K562 (cell line): ENCODE data around the gene OVCH2. TPM values are rescaled to one million over a fixed set of nuclear protein-coding genes. Genes with fewer than 3 reads are reported as not detected.

ENCODE experiments used
- ATAC-seq: fragments of 200-7000 bp; cut with Tn5 transposase; 3 replicates; pipeline ENCODE4 v1.9.1; 2020; ENCODE audit warnings: moderate library complexity
- BruUV-seq: library from RNA; stranded (reverse); fragments of 400-500 nt; replicated peaks from 2 replicates; lab custom pipeline; 2021; lab: Mats Ljungman, UMichigan
- CTCF ChIA-PET: fragments of 300-600 bp; formaldehyde crosslinking; extraction: SDS; loops from one replicate; lab custom pipeline; 2021; ENCODE audit warnings: low intra/inter-chr PET ratio; lab: Yijun Ruan, JAX
- POLR2A ChIA-PET: fragments of 300-600, 350-650 bp; sonication (Branson Sonifier 250); formaldehyde crosslinking; extraction: SDS; loops from one replicate; lab custom pipeline; 2021; ENCODE audit warnings: antibody characterized with exemption, inconsistent platforms; lab: Yijun Ruan, JAX
- DNase-seq, 4 experiments: peaks; one replicate each; pipeline versions ENCODE4 v3.0.0 to v3.0.0-alpha.2; 2011 to 2018; ENCODE audit warnings: low spot score in 3 of 4, mixed read lengths in 3 of 4; ENCODE audit errors: extremely low read depth in 1 of 4
- FAIRE-seq: peaks from 2 replicates; lab custom pipeline; 2011; peaks lifted over from hg19 to GRCh38; lab: Jason Lieb, UNC
- H2AFZ ChIP-seq: 2 replicates; pipeline ENCODE4 v1.6.0; 2011; ENCODE audit warnings: low read depth, low read length, control low read depth, inconsistent platforms
- H3K27ac ChIP-seq: fragments of 200-600 bp; 3 replicates; pipeline ENCODE4 v1.8.0; 2011; ENCODE audit warnings: low read depth, mild to moderate bottlenecking, control low read depth, inconsistent platforms, low read length, moderate library complexity, mixed read lengths; ENCODE audit errors: extremely low read depth
- H3K27me3 ChIP-seq, 2 experiments: fragments of 300-600 bp in 1 of 2; 2 replicates in 1 of 2; 3 replicates in 1 of 2; pipeline versions ENCODE4 v1.6.0 to v1.8.0; 2011; ENCODE audit warnings: inconsistent platforms in 2 of 2, low read length in 2 of 2, mild to moderate bottlenecking in 1 of 2, mixed read lengths in 1 of 2, moderate library complexity in 1 of 2; ENCODE audit not compliant: control insufficient read depth in 2 of 2, insufficient read depth in 2 of 2
- H3K36me3 ChIP-seq: fragments of 300-600 bp; 3 replicates; pipeline ENCODE4 v1.8.0; 2011; ENCODE audit warnings: mild to moderate bottlenecking, low read length, inconsistent platforms; ENCODE audit not compliant: control insufficient read depth, insufficient read depth
- H3K4me1 ChIP-seq, 2 experiments: fragments of 200-600 bp in 1 of 2; replicated peaks in 1 of 2; 2 replicates in 1 of 2; 3 replicates in 1 of 2; pipeline versions ENCODE4 v1.5.1 to v1.8.0; 2011; ENCODE audit warnings: inconsistent platforms in 2 of 2, low read length in 2 of 2, mild to moderate bottlenecking in 1 of 2, mixed read lengths in 1 of 2, moderate library complexity in 1 of 2; ENCODE audit not compliant: control insufficient read depth in 2 of 2, insufficient read depth in 2 of 2
- H3K4me2 ChIP-seq: 2 replicates; pipeline ENCODE4 v1.6.1; 2011; ENCODE audit warnings: low read length, control low read depth, inconsistent platforms, mixed read lengths; ENCODE audit not compliant: insufficient read depth
- H3K4me3 ChIP-seq: fragments of 200-600 bp; sonication (generic), shearing (Covaris generic); 2 replicates; pipeline ENCODE4 v1.5.1; 2016; ENCODE audit warnings: control low read depth, inconsistent platforms
- H3K79me2 ChIP-seq: fragments of 200-600 bp; 3 replicates; pipeline ENCODE4 v1.8.0; 2011; ENCODE audit warnings: low read length, inconsistent platforms; ENCODE audit not compliant: control insufficient read depth, insufficient read depth
- H3K9ac ChIP-seq, 2 experiments: 2 replicates each; pipeline versions ENCODE4 v1.6.0 to v1.6.1; 2011; ENCODE audit warnings: low read depth in 2 of 2, low read length in 2 of 2, control low read depth in 1 of 2, inconsistent platforms in 1 of 2, mild to moderate bottlenecking in 1 of 2, mixed read lengths in 1 of 2; ENCODE audit not compliant: insufficient read depth in 1 of 2
- H3K9me1 ChIP-seq: one replicate; pipeline ENCODE4 v1.6.0; 2011; ENCODE audit warnings: inconsistent platforms, mild to moderate bottlenecking, low read length, moderate library complexity; ENCODE audit not compliant: control insufficient read depth, insufficient read depth
- H3K9me3 ChIP-seq: replicated peaks from 2 replicates; pipeline ENCODE4 v1.5.1; 2011; ENCODE audit warnings: low read depth, low read length, inconsistent platforms; ENCODE audit not compliant: control insufficient read depth, insufficient read depth
- H4K20me1 ChIP-seq: replicated peaks from 2 replicates; pipeline ENCODE4 v1.6.1; 2011; ENCODE audit warnings: low read length, inconsistent platforms, mixed read lengths; ENCODE audit not compliant: control insufficient read depth, insufficient read depth
- BCL6 ChIP-seq: fragments of 250-450 bp; sonication (Bioruptor Pico); IDR thresholded peaks from 2 replicates; pipeline ENCODE4 v1.4.0; 2020
- CBFB ChIP-seq: sonication (generic); formaldehyde crosslinking; IDR thresholded peaks from 2 replicates; pipeline ENCODE4 v1.4.0; 2020; ENCODE audit warnings: mild to moderate bottlenecking, missing genetic modification reagents
- DACH1 ChIP-seq: fragments of 450-650 bp; IDR thresholded peaks from 2 replicates; pipeline ENCODE4 v1.6.1; 2018; ENCODE audit not compliant: partially characterized antibody
- HNRNPUL1 ChIP-seq: fragments of 200-400 bp; formaldehyde crosslinking; IDR thresholded peaks from 2 replicates; pipeline ENCODE4 v1.6.1; 2017; ENCODE audit warnings: low read length
- TAF1 ChIP-seq: IDR thresholded peaks from 2 replicates; pipeline ENCODE4 v1.6.1; 2011; ENCODE audit warnings: mild to moderate bottlenecking, low read length, moderate library complexity; ENCODE audit not compliant: insufficient read depth, control insufficient read depth, severe bottlenecking; ENCODE audit errors: extremely low read depth
- ZNF253 ChIP-seq: fragments of 250-450 bp; sonication (Bioruptor Pico); conservative IDR thresholded peaks from 2 replicates; pipeline ENCODE4 v1.6.1; 2021; ENCODE audit warnings: mild to moderate bottlenecking
- WGBS: fragments of 100-300 bp; shearing (Covaris generic); methylation state at CpG from one replicate; pipeline ENCODE4 v1.1.6; 2016; ENCODE audit warnings: low coverage, mixed read lengths; ENCODE audit not compliant: insufficient coverage; ENCODE audit errors: missing lambda C conversion rate; 5-methylcytosine and 5-hydroxymethylcytosine counted together
- in situ Hi-C: fragments of 300-500 bp; cut with MboI; formaldehyde crosslinking; loops from 4 replicates; pipeline ENCODE4 v1.15.0; 2018; ENCODE audit warnings: inconsistent platforms, mixed read lengths
- intact Hi-C: fragments of 100-400 bp; cut with micrococcal nuclease; formaldehyde crosslinking; loops from 2 replicates; pipeline ENCODE4 v1.14.2; 2022
- polyA plus RNA-seq, 8 experiments: library from polyadenylated mRNA; depleted of rRNA in 4 of 8; stranded (reverse) in 5 of 8; unstranded in 3 of 8; fragments of >200 nt; fragmentation: Nextera tagmentation in 2 of 8; fragmentation: Illumina TruSeq in 1 of 8; extraction: Ambion mirVana in 2 of 8; extraction: Trizol in 1 of 8; gene quantifications; 2 replicates each; pipeline versions ENCODE4 v1.2.1 to v1.2.3, GENCODE V29; 2011 to 2014; ENCODE audit warnings: inconsistent platforms in 1 of 8, missing spikeins in 1 of 8
- total RNA-seq, 7 experiments: library from RNA; depleted of rRNA in 6 of 7; stranded (reverse); fragments of >200 nt in 6 of 7; fragmentation: Illumina TruSeq in 2 of 7; extraction: Trizol in 2 of 7; gene quantifications; 2 replicates each; pipeline versions ENCODE4 v1.2.1 to v1.2.3, GENCODE V29; 2011 to 2021; ENCODE audit warnings: low replicate concordance in 1 of 7
- TF ChIP-seq, protein P1 (sequence below): sonication (generic); formaldehyde crosslinking; IDR thresholded peaks from 2 replicates; pipeline ENCODE4 v1.8.0; 2022; ENCODE audit warnings: mild to moderate bottlenecking, missing genetic modification reagents
- TF ChIP-seq, protein P2 (sequence below): sonication (generic); formaldehyde crosslinking; IDR thresholded peaks from 2 replicates; pipeline ENCODE4 v1.8.1; 2023; ENCODE audit warnings: missing genetic modification reagents, mild to moderate bottlenecking, borderline replicate concordance

OVCH2 gene
- total and polyA plus RNA-seq, 9 of the 15 experiments (the other 6 are each of a cell fraction or from before 2014, with no cell fraction given): not detected

DNA sequence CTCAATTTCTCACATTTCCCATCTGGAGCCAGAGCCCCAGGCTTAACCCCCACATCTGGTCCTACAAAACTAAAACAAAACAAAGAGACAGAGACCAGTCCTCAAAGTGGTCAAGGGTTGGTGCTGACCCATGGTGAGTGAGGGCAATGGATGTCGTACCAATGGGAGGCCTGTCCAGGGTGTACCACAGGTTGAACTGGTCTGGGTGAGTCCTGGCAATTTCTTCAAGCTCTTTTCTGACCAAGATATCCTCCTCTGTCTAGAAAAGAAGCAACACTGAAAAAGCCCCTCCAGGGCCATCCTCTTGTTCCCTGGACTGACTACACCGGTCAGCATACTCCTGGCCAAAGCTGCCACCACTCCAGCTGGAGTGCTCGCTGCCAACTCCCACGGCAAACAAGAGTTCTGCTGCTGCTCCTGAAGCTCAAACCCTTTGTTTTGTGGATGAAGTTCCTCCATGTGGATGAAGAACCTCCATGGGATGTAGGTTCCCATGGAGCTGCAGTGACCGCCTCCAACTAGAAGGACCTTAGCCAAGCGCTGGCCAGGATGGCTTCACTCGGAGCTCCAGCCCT lies 39.9 kb downstream of the OVCH2 start:
- POLR2A ChIA-PET: interaction anchor here (0.6 kb wide), 2 partner anchors 23 to 235 kb away, joined by 3 to 4 read pairs; no protein-coding TSS in a partner anchor
- intact Hi-C loops: no loop called here
- DNase-seq: no peak

More for the DNA sequence above, 39.9 kb downstream of the OVCH2 start:
- Histone ChIP-seq H3K4me3 (no peak overlapping the region), H3K36me3 (no peaks in the 10 kb centered on the region), H3K9ac (no peak overlapping the region), H3K27me3 (no peaks in the 10 kb centered on the region), H3K9me3 (no peaks in the 10 kb centered on the region), H2AFZ (no peak overlapping the region), H3K9me1 (no peaks in the 10 kb centered on the region), H4K20me1 (no peaks in the 10 kb centered on the region), H3K79me2 (no peaks in the 10 kb centered on the region), H3K4me2 (no peak overlapping the region), H3K27ac (no peak overlapping the region), H3K4me1 (no peaks in the 10 kb centered on the region)
- no peak for FAIRE-seq
- in situ Hi-C loops: loop anchor here (25.0 kb wide), 1 partner anchor 579 kb away; the partner anchor contains the start of gene RBMXL2
- 26% methylated on average over 7 of the region's 7 CpGs for WGBS
- BruUV-seq: no TSS peak
- TF ChIP-seq HNRNPUL1: no peak
- no peak for TF ChIP-seq TAF1
- TF ChIP-seq CBFB (CRISPR knock-in tag): no peak
- TF ChIP-seq BCL6 (CRISPR knock-in tag): no peak
- no peak for TF ChIP-seq DACH1
- TF ChIP-seq ZNF253 (CRISPR knock-in tag): no peak
- TF ChIP-seq, protein P1, sequence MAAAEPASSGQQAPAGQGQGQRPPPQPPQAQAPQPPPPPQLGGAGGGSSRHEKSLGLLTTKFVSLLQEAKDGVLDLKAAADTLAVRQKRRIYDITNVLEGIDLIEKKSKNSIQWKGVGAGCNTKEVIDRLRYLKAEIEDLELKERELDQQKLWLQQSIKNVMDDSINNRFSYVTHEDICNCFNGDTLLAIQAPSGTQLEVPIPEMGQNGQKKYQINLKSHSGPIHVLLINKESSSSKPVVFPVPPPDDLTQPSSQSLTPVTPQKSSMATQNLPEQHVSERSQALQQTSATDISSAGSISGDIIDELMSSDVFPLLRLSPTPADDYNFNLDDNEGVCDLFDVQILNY (CRISPR knock-in tag): no peak
- TF ChIP-seq, protein P2, sequence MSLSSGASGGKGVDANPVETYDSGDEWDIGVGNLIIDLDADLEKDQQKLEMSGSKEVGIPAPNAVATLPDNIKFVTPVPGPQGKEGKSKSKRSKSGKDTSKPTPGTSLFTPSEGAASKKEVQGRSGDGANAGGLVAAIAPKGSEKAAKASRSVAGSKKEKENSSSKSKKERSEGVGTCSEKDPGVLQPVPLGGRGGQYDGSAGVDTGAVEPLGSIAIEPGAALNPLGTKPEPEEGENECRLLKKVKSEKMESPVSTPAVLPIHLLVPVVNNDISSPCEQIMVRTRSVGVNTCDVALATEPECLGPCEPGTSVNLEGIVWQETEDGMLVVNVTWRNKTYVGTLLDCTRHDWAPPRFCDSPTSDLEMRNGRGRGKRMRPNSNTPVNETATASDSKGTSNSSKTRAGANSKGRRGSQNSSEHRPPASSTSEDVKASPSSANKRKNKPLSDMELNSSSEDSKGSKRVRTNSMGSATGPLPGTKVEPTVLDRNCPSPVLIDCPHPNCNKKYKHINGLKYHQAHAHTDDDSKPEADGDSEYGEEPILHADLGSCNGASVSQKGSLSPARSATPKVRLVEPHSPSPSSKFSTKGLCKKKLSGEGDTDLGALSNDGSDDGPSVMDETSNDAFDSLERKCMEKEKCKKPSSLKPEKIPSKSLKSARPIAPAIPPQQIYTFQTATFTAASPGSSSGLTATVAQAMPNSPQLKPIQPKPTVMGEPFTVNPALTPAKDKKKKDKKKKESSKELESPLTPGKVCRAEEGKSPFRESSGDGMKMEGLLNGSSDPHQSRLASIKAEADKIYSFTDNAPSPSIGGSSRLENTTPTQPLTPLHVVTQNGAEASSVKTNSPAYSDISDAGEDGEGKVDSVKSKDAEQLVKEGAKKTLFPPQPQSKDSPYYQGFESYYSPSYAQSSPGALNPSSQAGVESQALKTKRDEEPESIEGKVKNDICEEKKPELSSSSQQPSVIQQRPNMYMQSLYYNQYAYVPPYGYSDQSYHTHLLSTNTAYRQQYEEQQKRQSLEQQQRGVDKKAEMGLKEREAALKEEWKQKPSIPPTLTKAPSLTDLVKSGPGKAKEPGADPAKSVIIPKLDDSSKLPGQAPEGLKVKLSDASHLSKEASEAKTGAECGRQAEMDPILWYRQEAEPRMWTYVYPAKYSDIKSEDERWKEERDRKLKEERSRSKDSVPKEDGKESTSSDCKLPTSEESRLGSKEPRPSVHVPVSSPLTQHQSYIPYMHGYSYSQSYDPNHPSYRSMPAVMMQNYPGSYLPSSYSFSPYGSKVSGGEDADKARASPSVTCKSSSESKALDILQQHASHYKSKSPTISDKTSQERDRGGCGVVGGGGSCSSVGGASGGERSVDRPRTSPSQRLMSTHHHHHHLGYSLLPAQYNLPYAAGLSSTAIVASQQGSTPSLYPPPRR (CRISPR knock-in tag): no peak
- CTCF ChIA-PET: interaction anchor here (1.6 kb wide), 1 partner anchor 568 kb away, joined by 6 read pairs; no protein-coding TSS in a partner anchor
- no peak for ATAC-seq
